H54 (cell line): ENCODE measurements around the gene PON1.

ENCODE experiments used
- DNase-seq: peaks from one replicate; pipeline ENCODE4 v3.0.0; 2011; ENCODE audit warnings: low spot score, mixed read lengths; ENCODE audit not compliant: insufficient read length
- FAIRE-seq: peaks from 3 replicates; lab custom pipeline; 2011; peaks lifted over from hg19 to GRCh38; lab: Jason Lieb, UNC
- POLR2A ChIP-seq: IDR thresholded peaks from 2 replicates; pipeline ENCODE4 v1.6.1; 2011; ENCODE audit warnings: low read depth, mild to moderate bottlenecking, low read length

PON1 gene

GRCh38 chr7:95323410-95324129 is 762 bp downstream of the PON1 start:
- DNase-seq (no peak), FAIRE-seq (no peak)
- TF ChIP-seq POLR2A, result no peak

- TF ChIP-seq POLR2A, result no peak
- FAIRE-seq (no peak), DNase-seq (no peak)
These were observed 1.5 kb downstream of the PON1 start for GRCh38 chr7:95322854-95323253.

- no peak for TF ChIP-seq POLR2A
- DNase-seq (no peak), FAIRE-seq (no peak)
These were observed 1.9 kb downstream of the PON1 start for GRCh38 chr7:95322396-95322795.

- DNase-seq (no peak), FAIRE-seq (no peak)
- TF ChIP-seq POLR2A, result no peak
These were observed 2.6 kb downstream of the PON1 start for GRCh38 chr7:95321720-95322119.

GRCh38 chr7:95320651-95321050 is 3.7 kb downstream of the PON1 start:
- DNase-seq, result no peak
- FAIRE-seq, result no peak
- TF ChIP-seq POLR2A, result no peak

GRCh38 chr7:95319570-95319969 is 4.8 kb downstream of the PON1 start:
- DNase-seq, result no peak
- FAIRE-seq, result no peak
- no peak for TF ChIP-seq POLR2A

GRCh38 chr7:95318501-95319100 is 5.7 kb downstream of the PON1 start:
- FAIRE-seq (no peak), DNase-seq (no peak)
- TF ChIP-seq POLR2A, result no peak

- no peak for TF ChIP-seq POLR2A
- no peak for FAIRE-seq
These were observed 6.4 kb downstream of the PON1 start for GRCh38 chr7:95317966-95318365.

GRCh38 chr7:95317546-95317945 is 6.8 kb downstream of the PON1 start:
- no peak for TF ChIP-seq POLR2A
- DNase-seq (no peak), FAIRE-seq (no peak)

More at GRCh38 chr7:95317966-95318365, 6.4 kb downstream of the PON1 start:
- no peak for DNase-seq

- TF ChIP-seq POLR2A, result no peak
- no peak for DNase-seq
- no peak for FAIRE-seq
These were observed 7.7 kb downstream of the PON1 start for GRCh38 chr7:95316588-95316987.

GRCh38 chr7:95312561-95312960 is 11.8 kb downstream of the PON1 start:
- no peak for FAIRE-seq
- no peak for TF ChIP-seq POLR2A

GRCh38 chr7:95311389-95311788 is 12.9 kb downstream of the PON1 start:
- TF ChIP-seq POLR2A, result no peak
- FAIRE-seq (no peak), DNase-seq (no peak)

More at GRCh38 chr7:95312561-95312960, 11.8 kb downstream of the PON1 start:
- no peak for DNase-seq

GRCh38 chr7:95309951-95310350 is 14.4 kb downstream of the PON1 start:
- FAIRE-seq (no peak), DNase-seq (no peak)
- no peak for TF ChIP-seq POLR2A

- FAIRE-seq, result no peak
- no peak for DNase-seq
- no peak for TF ChIP-seq POLR2A
These were observed 19.3 kb downstream of the PON1 start for GRCh38 chr7:95304990-95305389.

GRCh38 chr7:95303013-95303905 is 21.1 kb downstream of the PON1 start:
- no peak for TF ChIP-seq POLR2A
- FAIRE-seq, result no peak
- no peak for DNase-seq
